HepG2 (cell line): Measurements from ENCODE around the gene MNX1.

Source experiments
- ZNF629 ChIP-seq: sonication (generic); formaldehyde crosslinking; conservative IDR thresholded peaks from 2 replicates; pipeline ENCODE4 v1.5.0; 2020; ENCODE audit warnings: missing genetic modification reagents
- TF ChIP-seq, protein P1 (sequence below): IDR thresholded peaks from 2 replicates; pipeline ENCODE4 v1.6.1; 2016; ENCODE audit warnings: low read depth

GRCh38 chr7:156994417-156994816 is 16.0 kb downstream of the MNX1 start:
- no peak for TF ChIP-seq ZNF629 (CRISPR knock-in tag)
- TF ChIP-seq, protein P1, sequence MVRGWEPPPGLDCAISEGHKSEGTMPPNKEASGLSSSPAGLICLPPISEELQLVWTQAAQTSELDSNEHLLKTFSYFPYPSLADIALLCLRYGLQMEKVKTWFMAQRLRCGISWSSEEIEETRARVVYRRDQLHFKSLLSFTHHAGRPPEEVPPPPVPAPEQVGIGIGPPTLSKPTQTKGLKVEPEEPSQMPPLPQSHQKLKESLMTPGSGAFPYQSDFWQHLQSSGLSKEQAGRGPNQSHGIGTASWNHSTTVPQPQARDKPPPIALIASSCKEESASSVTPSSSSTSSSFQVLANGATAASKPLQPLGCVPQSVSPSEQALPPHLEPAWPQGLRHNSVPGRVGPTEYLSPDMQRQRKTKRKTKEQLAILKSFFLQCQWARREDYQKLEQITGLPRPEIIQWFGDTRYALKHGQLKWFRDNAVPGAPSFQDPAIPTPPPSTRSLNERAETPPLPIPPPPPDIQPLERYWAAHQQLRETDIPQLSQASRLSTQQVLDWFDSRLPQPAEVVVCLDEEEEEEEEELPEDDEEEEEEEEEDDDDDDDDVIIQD (CRISPR knock-in tag): no peak
